Measurements from ENCODE around the gene POLR3K. TPM values are rescaled to one million over a fixed set of nuclear protein-coding genes. Genes with fewer than 3 reads are reported as not detected.

The POLR3K gene
- total RNA-seq, 1 experiment from 2014 or later, result 40.1 TPM

DNA sequence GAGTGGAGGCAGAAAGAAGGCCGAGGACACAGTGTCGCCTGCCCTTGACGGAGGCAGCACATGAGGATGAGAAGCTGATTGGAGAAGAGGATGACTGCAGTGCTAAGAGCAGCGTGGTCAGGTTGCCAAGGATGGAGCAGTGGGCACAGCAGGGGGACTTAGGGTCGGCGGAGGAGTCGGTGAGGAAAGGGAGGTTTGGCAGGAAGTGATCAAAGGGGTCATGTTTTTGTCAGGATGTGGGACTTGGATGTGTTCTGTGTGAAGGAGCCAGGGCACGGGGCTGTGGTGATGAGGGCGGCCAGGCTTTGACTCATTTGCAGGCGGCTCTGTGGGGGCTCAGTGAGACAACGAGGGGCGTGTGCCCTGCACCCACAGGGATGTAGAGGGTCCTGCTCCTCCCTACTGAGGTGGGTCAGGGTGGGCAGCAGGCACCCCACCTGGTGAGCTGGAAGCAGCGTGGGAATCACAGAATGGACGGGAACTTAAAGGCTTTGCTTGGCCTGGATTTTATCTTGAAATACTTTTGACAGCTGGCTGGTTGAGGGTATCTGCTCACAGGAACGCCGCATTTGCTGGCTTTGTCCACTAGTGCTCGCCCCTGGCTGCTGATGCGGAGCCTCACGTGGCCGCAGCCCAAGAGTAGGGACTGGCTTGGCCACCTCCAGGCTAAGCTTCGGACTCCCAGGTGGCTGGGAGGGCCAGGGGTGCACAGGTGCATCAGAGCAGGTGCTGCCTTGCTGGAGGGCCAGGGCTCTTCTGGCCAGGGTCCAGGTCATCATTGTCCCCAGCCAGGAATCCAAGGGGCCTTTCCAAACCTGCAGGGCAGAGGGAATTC is 30.6 kb upstream of the POLR3K start (continued):
- TF ChIP-seq ARID4B (CRISPR knock-in tag; IDR thresholded peaks at IDR 0.05; ENCODE audit: borderline replicate concordance) (no peak), TEAD1 (CRISPR knock-in tag; IDR thresholded peaks at IDR 0.05) (no peak), NFE2L1 (CRISPR knock-in tag; IDR thresholded peaks at IDR 0.05) (no peak), ZNF263 (CRISPR knock-in tag; IDR thresholded peaks at IDR 0.05; ENCODE audit: low read depth) (no peak), IRF1 (CRISPR knock-in tag; IDR thresholded peaks at IDR 0.05) (no peak), ERG (CRISPR knock-in tag; IDR thresholded peaks at IDR 0.05) (no peak), ETV6 (CRISPR knock-in tag; IDR thresholded peaks at IDR 0.05) (no peak), CTCF (IDR thresholded peaks at IDR 0.05) (no peak), FOXJ3 (CRISPR knock-in tag; IDR thresholded peaks at IDR 0.05; ENCODE audit: borderline replicate concordance) (no peak)
- TF ChIP-seq, protein P1, sequence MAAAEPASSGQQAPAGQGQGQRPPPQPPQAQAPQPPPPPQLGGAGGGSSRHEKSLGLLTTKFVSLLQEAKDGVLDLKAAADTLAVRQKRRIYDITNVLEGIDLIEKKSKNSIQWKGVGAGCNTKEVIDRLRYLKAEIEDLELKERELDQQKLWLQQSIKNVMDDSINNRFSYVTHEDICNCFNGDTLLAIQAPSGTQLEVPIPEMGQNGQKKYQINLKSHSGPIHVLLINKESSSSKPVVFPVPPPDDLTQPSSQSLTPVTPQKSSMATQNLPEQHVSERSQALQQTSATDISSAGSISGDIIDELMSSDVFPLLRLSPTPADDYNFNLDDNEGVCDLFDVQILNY (CRISPR knock-in tag; IDR thresholded peaks at IDR 0.05), result no peak
- TF ChIP-seq, protein P2, sequence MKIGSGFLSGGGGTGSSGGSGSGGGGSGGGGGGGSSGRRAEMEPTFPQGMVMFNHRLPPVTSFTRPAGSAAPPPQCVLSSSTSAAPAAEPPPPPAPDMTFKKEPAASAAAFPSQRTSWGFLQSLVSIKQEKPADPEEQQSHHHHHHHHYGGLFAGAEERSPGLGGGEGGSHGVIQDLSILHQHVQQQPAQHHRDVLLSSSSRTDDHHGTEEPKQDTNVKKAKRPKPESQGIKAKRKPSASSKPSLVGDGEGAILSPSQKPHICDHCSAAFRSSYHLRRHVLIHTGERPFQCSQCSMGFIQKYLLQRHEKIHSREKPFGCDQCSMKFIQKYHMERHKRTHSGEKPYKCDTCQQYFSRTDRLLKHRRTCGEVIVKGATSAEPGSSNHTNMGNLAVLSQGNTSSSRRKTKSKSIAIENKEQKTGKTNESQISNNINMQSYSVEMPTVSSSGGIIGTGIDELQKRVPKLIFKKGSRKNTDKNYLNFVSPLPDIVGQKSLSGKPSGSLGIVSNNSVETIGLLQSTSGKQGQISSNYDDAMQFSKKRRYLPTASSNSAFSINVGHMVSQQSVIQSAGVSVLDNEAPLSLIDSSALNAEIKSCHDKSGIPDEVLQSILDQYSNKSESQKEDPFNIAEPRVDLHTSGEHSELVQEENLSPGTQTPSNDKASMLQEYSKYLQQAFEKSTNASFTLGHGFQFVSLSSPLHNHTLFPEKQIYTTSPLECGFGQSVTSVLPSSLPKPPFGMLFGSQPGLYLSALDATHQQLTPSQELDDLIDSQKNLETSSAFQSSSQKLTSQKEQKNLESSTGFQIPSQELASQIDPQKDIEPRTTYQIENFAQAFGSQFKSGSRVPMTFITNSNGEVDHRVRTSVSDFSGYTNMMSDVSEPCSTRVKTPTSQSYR (CRISPR knock-in tag; IDR thresholded peaks at IDR 0.05), result no peak
- TF ChIP-seq, protein P3, sequence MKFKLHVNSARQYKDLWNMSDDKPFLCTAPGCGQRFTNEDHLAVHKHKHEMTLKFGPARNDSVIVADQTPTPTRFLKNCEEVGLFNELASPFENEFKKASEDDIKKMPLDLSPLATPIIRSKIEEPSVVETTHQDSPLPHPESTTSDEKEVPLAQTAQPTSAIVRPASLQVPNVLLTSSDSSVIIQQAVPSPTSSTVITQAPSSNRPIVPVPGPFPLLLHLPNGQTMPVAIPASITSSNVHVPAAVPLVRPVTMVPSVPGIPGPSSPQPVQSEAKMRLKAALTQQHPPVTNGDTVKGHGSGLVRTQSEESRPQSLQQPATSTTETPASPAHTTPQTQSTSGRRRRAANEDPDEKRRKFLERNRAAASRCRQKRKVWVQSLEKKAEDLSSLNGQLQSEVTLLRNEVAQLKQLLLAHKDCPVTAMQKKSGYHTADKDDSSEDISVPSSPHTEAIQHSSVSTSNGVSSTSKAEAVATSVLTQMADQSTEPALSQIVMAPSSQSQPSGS (CRISPR knock-in tag; IDR thresholded peaks at IDR 0.05; ENCODE audit: borderline replicate concordance, low read depth), result no peak
